ENCODE results near the gene SPATS2L.

SPATS2L gene

GRCh38 chr2:200336980-200337615 lies 30.6 kb downstream of the SPATS2L start:
- Histone ChIP-seq H3K9me3 (ENCODE audit: severe bottlenecking) (peaks cover 4% of the 10 kb centered on the region), H3K27me3 (ENCODE audit: insufficient read depth, low read depth, severe bottlenecking) (no peaks in the 10 kb centered on the region), H3K4me3 (ENCODE audit: low read depth, low read length) (no peak overlapping the region), H3K36me3 (no peaks in the 10 kb centered on the region), H3K27ac (no peak overlapping the region)
- no peak for DNase-seq
- no peak for TF ChIP-seq CTCF (IDR thresholded peaks at IDR 0.05; ENCODE audit: low read depth, low read length)

GRCh38 chr2:200337621-200338020 lies 31.1 kb downstream of the SPATS2L start:
- Histone ChIP-seq H3K4me3 (ENCODE audit: low read depth, low read length) (no peak overlapping the region), H3K27ac (no peak overlapping the region), H3K9me3 (ENCODE audit: severe bottlenecking) (peaks cover 4% of the 10 kb centered on the region), H3K36me3 (no peaks in the 10 kb centered on the region), H3K27me3 (ENCODE audit: insufficient read depth, low read depth, severe bottlenecking) (no peaks in the 10 kb centered on the region)
- no peak for DNase-seq
- no peak for TF ChIP-seq CTCF (IDR thresholded peaks at IDR 0.05; ENCODE audit: low read depth, low read length)

- no peak for DNase-seq
- H3K36me3 ChIP-seq: no peaks in the 10 kb centered on the region
- TF ChIP-seq CTCF (IDR thresholded peaks at IDR 0.05; ENCODE audit: low read depth, low read length): no peak
- no peak overlapping the region for H3K4me3 ChIP-seq (ENCODE audit: low read depth, low read length)
- no peak overlapping the region for H3K27ac ChIP-seq
- no peaks in the 10 kb centered on the region for H3K27me3 ChIP-seq (ENCODE audit: insufficient read depth, low read depth, severe bottlenecking)
- peaks cover 4% of the 10 kb centered on the region for H3K9me3 ChIP-seq (ENCODE audit: severe bottlenecking)
Measured at GRCh38 chr2:200338692-200339091, 32.2 kb downstream of the SPATS2L start.

- Histone ChIP-seq H3K36me3 (no peaks in the 10 kb centered on the region), H3K27ac (no peak overlapping the region), H3K9me3 (ENCODE audit: severe bottlenecking) (no peaks in the 10 kb centered on the region), H3K27me3 (ENCODE audit: insufficient read depth, low read depth, severe bottlenecking) (no peaks in the 10 kb centered on the region), H3K4me3 (ENCODE audit: low read depth, low read length) (no peak overlapping the region)
- no peak for DNase-seq
- TF ChIP-seq CTCF (IDR thresholded peaks at IDR 0.05; ENCODE audit: low read depth, low read length): no peak
Measured at GRCh38 chr2:200340508-200341224, 34.2 kb downstream of the SPATS2L start.

- TF ChIP-seq CTCF (IDR thresholded peaks at IDR 0.05; ENCODE audit: low read depth, low read length): no peak
- Histone ChIP-seq H3K9me3 (ENCODE audit: severe bottlenecking) (no peaks in the 10 kb centered on the region), H3K27ac (no peak overlapping the region), H3K4me3 (ENCODE audit: low read depth, low read length) (no peak overlapping the region), H3K27me3 (ENCODE audit: insufficient read depth, low read depth, severe bottlenecking) (no peaks in the 10 kb centered on the region), H3K36me3 (no peaks in the 10 kb centered on the region)
- DNase-seq: no peak
Measured at GRCh38 chr2:200341376-200341775, 34.9 kb downstream of the SPATS2L start.

Measured in WERI-Rb-1 (cell line).